ENCODE measurements around the gene PMF1. TPM values are rescaled to one million over a fixed set of nuclear protein-coding genes. Genes with fewer than 3 reads are reported as not detected.
A peak's percentile ranks its signal among the peaks of the same experiment; 100 is the strongest.

PMF1 gene
- polyA plus RNA-seq, 2 of the 4 experiments (the other 2 are of a cell fraction): 59.8 to 63.9 TPM

- FAIRE-seq (no peak), DNase-seq (ENCODE audit: low read depth in 1 of 2, low spot score in 1 of 2) (no peak), ATAC-seq (no peak)
- no peak overlapping the region for H3K4me2 ChIP-seq
- WGBS (ENCODE audit: missing lambda C conversion rate): 26% methylated on average over 2 of the region's 2 CpGs
- no peak for TF ChIP-seq CTCF (IDR thresholded peaks at IDR 0.05)
- H3K9me3 ChIP-seq: peaks cover 5% of the 10 kb centered on the region; the same call in 1 of the 3 replicates
- POLR2A ChIA-PET: no interaction called here
- no peak overlapping the region for H3K27ac ChIP-seq
- no peak overlapping the region for H3K4me3 ChIP-seq
- CTCF ChIA-PET: interaction anchor here (0.6 to 54.8 kb wide), 9 partner anchors 9 to 97 kb away, joined by 3 to 2239 read pairs (median 5); partner anchors contain the start of gene MEX3A
- no peaks in the 10 kb centered on the region for H3K4me1 ChIP-seq
Observed at GRCh38 chr1:156165083-156165482, 47.7 kb upstream of the PMF1 start.

- H3K27ac ChIP-seq: no peak overlapping the region
- TF ChIP-seq RCOR1 (IDR thresholded peaks at IDR 0.05; ENCODE audit: low read depth, low read length) (no peak), RFX5 (IDR thresholded peaks at IDR 0.05) (no peak), FOSB (CRISPR knock-in tag; IDR thresholded peaks at IDR 0.05) (no peak)
- H3K9me3 ChIP-seq: peaks cover 5% of the 10 kb centered on the region; the same call in 1 of the 3 replicates
- no peak for FAIRE-seq
- ATAC-seq: no peak
- no peak overlapping the region for H3K4me3 ChIP-seq
- ChIA-PET CTCF (interaction anchor here (0.6 to 1.4 kb wide), 5 partner anchors 8 to 112 kb away, joined by 3 read pairs; no protein-coding TSS in a partner anchor), POLR2A (no interaction called here)
- WGBS (ENCODE audit: missing lambda C conversion rate): 65% methylated on average over 5 of the region's 5 CpGs
- H3K4me2 ChIP-seq: no peak overlapping the region
- DNase-seq (ENCODE audit: low read depth in 1 of 2, low spot score in 1 of 2): no peak
- H3K4me1 ChIP-seq: no peaks in the 10 kb centered on the region
Observed at GRCh38 chr1:156167536-156167935, 45.3 kb upstream of the PMF1 start.

- POLR2A ChIA-PET: interaction anchor here (1.0 kb wide), 1 partner anchor 40 kb away, joined by 3 read pairs; no protein-coding TSS in a partner anchor
- WGBS (ENCODE audit: missing lambda C conversion rate): 76% methylated on average over 9 of the region's 9 CpGs
- DNase-seq (ENCODE audit: low read depth in 1 of 2, low spot score in 1 of 2): peak; percentile 32 to 47
- CTCF ChIA-PET: interaction anchor here (0.6 to 5.5 kb wide), 8 partner anchors 13 to 91 kb away, joined by 3 to 35 read pairs (median 4); partner anchors contain the start of gene SLC25A44
- TF ChIP-seq KDM5A (IDR thresholded peaks at IDR 0.05): no peak
- no peak for TF ChIP-seq POLR2A (IDR thresholded peaks at IDR 0.05; ENCODE audit: low read length)
- TF ChIP-seq BCL3 (IDR thresholded peaks at IDR 0.05): no peak
- TF ChIP-seq HMGXB4 (CRISPR knock-in tag; IDR thresholded peaks at IDR 0.05; ENCODE audit: borderline replicate concordance): no peak
- no peak for TF ChIP-seq TP53 (CRISPR knock-in tag; IDR thresholded peaks at IDR 0.05)
- no peak for TF ChIP-seq NPAS2 (CRISPR knock-in tag; IDR thresholded peaks at IDR 0.05; ENCODE audit: borderline replicate concordance)
- TF ChIP-seq ZNF302 (CRISPR knock-in tag; IDR thresholded peaks at IDR 0.05): no peak
- no peak for TF ChIP-seq ZC3H11A (IDR thresholded peaks at IDR 0.05)
- TF ChIP-seq TFCP2L1 (CRISPR knock-in tag; IDR thresholded peaks at IDR 0.05): no peak
- TF ChIP-seq MYC (IDR thresholded peaks at IDR 0.05; ENCODE audit: borderline replicate concordance, low read length): no peak
- no peak for TF ChIP-seq FOXS1 (CRISPR knock-in tag; IDR thresholded peaks at IDR 0.05)
- Histone ChIP-seq H3K4me1 (no peaks in the 10 kb centered on the region), H3K4me2 (no peak overlapping the region), H3K27ac (no peak overlapping the region), H3K4me3 (no peak overlapping the region), H3K9me3 (no peaks in the 10 kb centered on the region)
- FAIRE-seq: no peak
- ATAC-seq: peak; percentile 72 to 75; a peak in 4 of 6 replicates
Observed at GRCh38 chr1:156172696-156173470, 39.9 kb upstream of the PMF1 start.

All from A549 (cell line).